Parathyroid adenoma (tissue), 2 donors: ENCODE measurements around the gene PDIA5.

Source experiments
- H2AFZ ChIP-seq: fragments of 300-600 bp; sonication (generic); one replicate; pipeline ENCODE4 v1.7.0; 2017; ENCODE audit warnings: antibody characterized with exemption, mild to moderate bottlenecking
- H3K27ac ChIP-seq: fragments of 300-600 bp; sonication (generic); one replicate; pipeline ENCODE4 v1.7.0; 2017
- H3K27me3 ChIP-seq: fragments of 300-600 bp; sonication (generic); one replicate; pipeline ENCODE4 v1.7.0; 2017; ENCODE audit warnings: low read length; ENCODE audit not compliant: control insufficient read depth, insufficient read depth
- H3K36me3 ChIP-seq: fragments of 300-600 bp; sonication (generic); one replicate; pipeline ENCODE4 v1.7.0; 2017; ENCODE audit warnings: low read length; ENCODE audit not compliant: control insufficient read depth, insufficient read depth
- H3K4me1 ChIP-seq: fragments of 300-600 bp; sonication (generic); one replicate; pipeline ENCODE4 v1.7.0; 2017; ENCODE audit warnings: control low read depth
- H3K4me2 ChIP-seq: fragments of 300-600 bp; sonication (generic); one replicate; pipeline ENCODE4 v1.7.0; 2017; ENCODE audit warnings: low read length
- H3K4me3 ChIP-seq: fragments of 300-600 bp; sonication (generic); one replicate; pipeline ENCODE4 v1.7.0; 2017; ENCODE audit warnings: low read depth, low read length
- H3K79me2 ChIP-seq: fragments of 300-600 bp; sonication (generic); one replicate; pipeline ENCODE4 v1.7.0; 2017; ENCODE audit warnings: control low read depth
- H3K9ac ChIP-seq: fragments of 300-600 bp; sonication (generic); one replicate; pipeline ENCODE4 v1.7.0; 2017; ENCODE audit warnings: mild to moderate bottlenecking
- H3K9me3 ChIP-seq: fragments of 300-600 bp; sonication (generic); one replicate; pipeline ENCODE4 v1.7.0; 2017; ENCODE audit warnings: low read length; ENCODE audit not compliant: control insufficient read depth
- TF ChIP-seq, protein P1 (sequence below): fragments of 300-600 bp; sonication (generic); IDR thresholded peaks from one replicate; pipeline ENCODE4 v1.7.0; 2017; ENCODE audit warnings: antibody characterized with exemption, mild to moderate bottlenecking
- donor health status: primary hyperparathyroidism.

The PDIA5 gene

GRCh38 chr3:123071146-123071545 lies 4.3 kb downstream of the PDIA5 start:
- Histone ChIP-seq H3K9me3 (no peaks in the 10 kb centered on the region), H3K9ac (no peak overlapping the region), H3K4me3 (no peak overlapping the region), H2AFZ (no peak overlapping the region), H3K4me2 (no peak overlapping the region), H3K79me2 (peaks cover 10% of the 10 kb centered on the region), H3K4me1 (peaks cover 7% of the 10 kb centered on the region), H3K27ac (no peak overlapping the region), H3K36me3 (no peaks in the 10 kb centered on the region), H3K27me3 (no peaks in the 10 kb centered on the region)
- TF ChIP-seq, protein P1, sequence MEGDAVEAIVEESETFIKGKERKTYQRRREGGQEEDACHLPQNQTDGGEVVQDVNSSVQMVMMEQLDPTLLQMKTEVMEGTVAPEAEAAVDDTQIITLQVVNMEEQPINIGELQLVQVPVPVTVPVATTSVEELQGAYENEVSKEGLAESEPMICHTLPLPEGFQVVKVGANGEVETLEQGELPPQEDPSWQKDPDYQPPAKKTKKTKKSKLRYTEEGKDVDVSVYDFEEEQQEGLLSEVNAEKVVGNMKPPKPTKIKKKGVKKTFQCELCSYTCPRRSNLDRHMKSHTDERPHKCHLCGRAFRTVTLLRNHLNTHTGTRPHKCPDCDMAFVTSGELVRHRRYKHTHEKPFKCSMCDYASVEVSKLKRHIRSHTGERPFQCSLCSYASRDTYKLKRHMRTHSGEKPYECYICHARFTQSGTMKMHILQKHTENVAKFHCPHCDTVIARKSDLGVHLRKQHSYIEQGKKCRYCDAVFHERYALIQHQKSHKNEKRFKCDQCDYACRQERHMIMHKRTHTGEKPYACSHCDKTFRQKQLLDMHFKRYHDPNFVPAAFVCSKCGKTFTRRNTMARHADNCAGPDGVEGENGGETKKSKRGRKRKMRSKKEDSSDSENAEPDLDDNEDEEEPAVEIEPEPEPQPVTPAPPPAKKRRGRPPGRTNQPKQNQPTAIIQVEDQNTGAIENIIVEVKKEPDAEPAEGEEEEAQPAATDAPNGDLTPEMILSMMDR, result no peak

GRCh38 chr3:123071581-123071980 lies 4.8 kb downstream of the PDIA5 start:
- no peaks in the 10 kb centered on the region for H3K9me3 ChIP-seq
- peaks cover 10% of the 10 kb centered on the region for H3K79me2 ChIP-seq
- H3K4me2 ChIP-seq, result peak overlapping the region; percentile 51
- H3K27me3 ChIP-seq, result no peaks in the 10 kb centered on the region
- peaks cover 11% of the 10 kb centered on the region for H3K4me1 ChIP-seq
- TF ChIP-seq, protein P1, result no peak
- no peaks in the 10 kb centered on the region for H3K36me3 ChIP-seq
- no peak overlapping the region for H2AFZ ChIP-seq
- no peak overlapping the region for H3K4me3 ChIP-seq
- no peak overlapping the region for H3K27ac ChIP-seq
- H3K9ac ChIP-seq, result no peak overlapping the region

DNA sequence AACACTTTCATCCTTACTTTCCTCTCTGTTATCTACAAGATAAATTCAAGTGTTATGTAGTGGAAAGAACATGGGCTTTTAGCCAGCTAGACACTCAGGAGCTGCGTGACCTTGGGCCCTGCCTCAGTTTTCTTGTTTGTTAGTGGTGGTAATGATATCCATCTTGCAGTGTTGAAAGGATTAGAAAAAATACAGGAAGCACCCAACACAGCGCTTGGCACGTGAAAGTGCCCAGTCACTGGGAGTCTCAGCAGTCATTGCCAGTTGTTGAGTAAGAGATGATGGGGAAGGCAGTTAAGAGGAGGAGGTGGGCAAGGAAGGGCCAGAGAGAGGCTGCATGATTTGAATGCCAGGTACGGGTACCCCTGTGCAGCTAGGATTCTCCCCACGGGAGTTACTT lies 5.3 kb downstream of the PDIA5 start:
- Histone ChIP-seq H3K4me3 (no peak overlapping the region), H3K9me3 (no peaks in the 10 kb centered on the region), H3K79me2 (peaks cover 8% of the 10 kb centered on the region), H3K4me2 (peak overlapping the region; percentile 25), H3K9ac (no peak overlapping the region), H3K36me3 (no peaks in the 10 kb centered on the region), H3K4me1 (peaks cover 16% of the 10 kb centered on the region), H3K27me3 (no peaks in the 10 kb centered on the region), H3K27ac (no peak overlapping the region), H2AFZ (no peak overlapping the region)
- TF ChIP-seq, protein P1, result no peak

DNA sequence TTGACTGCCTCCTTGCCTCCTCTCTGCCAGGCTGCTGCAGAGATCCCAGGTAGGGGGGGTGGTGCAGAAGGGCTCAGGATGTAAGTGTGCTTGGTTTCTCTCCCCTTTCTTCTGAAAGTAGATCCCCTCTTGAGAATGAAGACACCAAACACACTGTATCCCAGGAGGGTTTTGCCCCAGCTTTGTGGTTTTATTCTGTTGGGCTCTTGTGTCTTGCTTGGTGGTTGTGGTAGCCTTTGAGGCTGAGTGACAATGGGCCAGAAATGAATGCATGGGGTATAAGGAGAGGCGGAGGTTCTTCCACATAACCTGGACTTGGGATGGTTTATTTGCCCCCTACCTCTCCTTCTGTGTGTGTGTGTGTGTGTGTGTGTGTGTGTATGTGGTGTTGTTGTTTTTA lies 5.7 kb downstream of the PDIA5 start:
- Histone ChIP-seq H3K27ac (no peak overlapping the region), H3K4me2 (peak overlapping the region; percentile 25)

DNA sequence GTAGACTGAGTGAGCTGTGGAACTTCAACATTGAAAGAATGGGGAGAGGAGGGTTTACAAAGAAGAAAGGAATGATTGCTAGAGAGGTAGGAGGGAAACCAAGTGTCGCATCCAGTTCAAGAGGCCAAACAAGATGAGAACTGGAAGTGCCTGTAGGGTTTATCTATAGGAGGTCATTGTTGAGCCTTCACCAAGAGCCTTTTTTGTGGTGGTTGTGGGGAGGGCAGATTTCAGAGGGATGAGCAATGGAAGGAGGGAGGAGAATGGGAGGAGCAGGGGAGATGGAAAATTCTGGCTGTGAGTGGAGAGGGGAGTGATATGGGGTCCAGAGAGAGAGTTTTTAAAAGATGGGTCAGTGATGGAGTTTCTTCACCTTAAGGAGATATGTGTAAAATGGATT lies 8.5 kb downstream of the PDIA5 start:
- H3K9me3 ChIP-seq, result no peaks in the 10 kb centered on the region
- H3K79me2 ChIP-seq, result peaks cover 7% of the 10 kb centered on the region
- H3K4me3 ChIP-seq, result no peak overlapping the region
- H3K4me2 ChIP-seq, result no peak overlapping the region
- H3K4me1 ChIP-seq, result peaks cover 16% of the 10 kb centered on the region
- no peaks in the 10 kb centered on the region for H3K27me3 ChIP-seq
- TF ChIP-seq, protein P1, result no peak
- H3K27ac ChIP-seq, result no peak overlapping the region
- no peaks in the 10 kb centered on the region for H3K36me3 ChIP-seq
- H3K9ac ChIP-seq, result no peak overlapping the region
- no peak overlapping the region for H2AFZ ChIP-seq

More for the DNA sequence above, 5.7 kb downstream of the PDIA5 start:
- Histone ChIP-seq H3K9me3 (no peaks in the 10 kb centered on the region), H2AFZ (no peak overlapping the region), H3K27me3 (no peaks in the 10 kb centered on the region), H3K36me3 (no peaks in the 10 kb centered on the region), H3K4me3 (no peak overlapping the region), H3K9ac (no peak overlapping the region), H3K4me1 (peaks cover 16% of the 10 kb centered on the region), H3K79me2 (peaks cover 5% of the 10 kb centered on the region)
- TF ChIP-seq, protein P1, result no peak
